GM12892 (cell line): Measurements from ENCODE around the gene P2RY1.

ENCODE experiments used
- POLR2A ChIP-seq: IDR thresholded peaks from 2 replicates; pipeline ENCODE4 v1.6.1; 2011; ENCODE audit warnings: low read depth, low read length, control low read depth
- POLR2AphosphoS5 ChIP-seq: IDR thresholded peaks from 2 replicates; pipeline ENCODE4 v1.6.1; 2011; ENCODE audit warnings: low read depth, low read length, control low read depth
- TAF1 ChIP-seq: IDR thresholded peaks from 2 replicates; pipeline ENCODE4 v1.6.1; 2011; ENCODE audit warnings: low read depth, mild to moderate bottlenecking, control low read depth, low read length, borderline replicate concordance

DNA sequence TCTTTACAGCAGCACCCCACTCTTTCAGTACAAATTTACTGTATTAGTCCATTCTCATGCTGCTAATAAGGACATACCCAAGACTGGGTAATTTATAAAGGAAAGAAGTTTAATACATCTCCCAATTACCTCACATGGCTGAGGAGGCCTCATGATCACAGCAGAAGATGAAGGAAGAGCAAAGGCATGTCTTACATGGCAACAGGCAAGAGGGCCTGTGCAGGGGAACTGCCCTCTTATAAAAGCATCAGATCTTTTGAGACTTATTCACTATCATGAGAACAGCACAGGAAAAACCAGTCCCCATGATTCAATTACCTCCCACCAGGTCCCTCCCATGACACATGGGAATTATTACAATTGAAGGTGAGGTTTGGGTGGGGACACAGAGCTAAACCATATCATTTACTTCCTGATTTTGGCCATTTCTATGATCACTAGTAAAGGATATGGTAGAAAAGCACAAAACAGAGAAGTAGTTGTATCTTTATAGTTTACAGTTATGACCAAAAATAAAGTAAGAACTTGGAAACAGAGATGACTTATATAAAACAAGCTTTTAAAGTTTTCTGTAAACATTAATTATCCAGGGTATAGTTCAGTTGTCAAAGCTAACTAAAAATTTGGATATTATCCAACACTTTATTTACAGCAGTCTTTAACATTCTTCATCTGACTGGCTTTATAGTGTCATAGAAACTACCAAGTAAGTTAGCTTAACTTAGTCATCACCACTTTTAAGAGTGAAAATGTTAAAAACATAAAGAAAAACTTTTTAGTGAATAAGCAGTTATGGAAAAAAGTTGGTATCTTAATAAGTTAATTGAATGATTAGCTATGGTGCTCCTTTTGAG, 40.2 kb downstream of the P2RY1 start:
- no peak for TF ChIP-seq POLR2A
- no peak for TF ChIP-seq POLR2AphosphoS5
- TF ChIP-seq TAF1, result no peak
